Measurements from ENCODE around the gene MBD3. TPM values are rescaled to one million over a fixed set of nuclear protein-coding genes. Genes with fewer than 3 reads are reported as not detected.

MBD3 gene
- total RNA-seq, 4 donors from 2014 or later = 71.1 to 100 (median 78.3) TPM

GRCh38 chr19:1587872-1588271 lies 4.8 kb downstream of the MBD3 start:
- TF ChIP-seq CTCF (IDR thresholded peaks at IDR 0.05) = no peak
- ATAC-seq (ENCODE audit: low FRiP score) = no peak
- DNase-seq (ENCODE audit: low spot score) = no peak

DNA sequence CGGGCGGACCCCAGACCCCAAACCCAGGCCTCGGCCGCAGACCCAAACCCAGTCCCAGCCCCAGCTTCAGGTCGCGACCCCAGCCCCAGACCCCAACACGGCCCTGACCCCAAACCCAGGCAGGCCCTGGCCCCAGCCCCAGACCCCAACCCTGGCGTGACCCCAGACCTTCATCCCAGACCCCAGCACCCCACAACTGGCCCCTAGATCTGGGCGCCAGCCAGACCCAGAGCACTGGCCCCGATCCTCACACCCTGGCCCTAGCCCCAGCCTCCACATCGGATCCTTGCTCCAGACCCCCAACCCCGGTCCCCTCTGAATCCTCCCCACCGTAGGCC lies 7.5 kb downstream of the MBD3 start:
- TF ChIP-seq CTCF (IDR thresholded peaks at IDR 0.05) = no peak
- ATAC-seq (ENCODE audit: low FRiP score) = no peak
- DNase-seq (ENCODE audit: low spot score) = no peak

DNA sequence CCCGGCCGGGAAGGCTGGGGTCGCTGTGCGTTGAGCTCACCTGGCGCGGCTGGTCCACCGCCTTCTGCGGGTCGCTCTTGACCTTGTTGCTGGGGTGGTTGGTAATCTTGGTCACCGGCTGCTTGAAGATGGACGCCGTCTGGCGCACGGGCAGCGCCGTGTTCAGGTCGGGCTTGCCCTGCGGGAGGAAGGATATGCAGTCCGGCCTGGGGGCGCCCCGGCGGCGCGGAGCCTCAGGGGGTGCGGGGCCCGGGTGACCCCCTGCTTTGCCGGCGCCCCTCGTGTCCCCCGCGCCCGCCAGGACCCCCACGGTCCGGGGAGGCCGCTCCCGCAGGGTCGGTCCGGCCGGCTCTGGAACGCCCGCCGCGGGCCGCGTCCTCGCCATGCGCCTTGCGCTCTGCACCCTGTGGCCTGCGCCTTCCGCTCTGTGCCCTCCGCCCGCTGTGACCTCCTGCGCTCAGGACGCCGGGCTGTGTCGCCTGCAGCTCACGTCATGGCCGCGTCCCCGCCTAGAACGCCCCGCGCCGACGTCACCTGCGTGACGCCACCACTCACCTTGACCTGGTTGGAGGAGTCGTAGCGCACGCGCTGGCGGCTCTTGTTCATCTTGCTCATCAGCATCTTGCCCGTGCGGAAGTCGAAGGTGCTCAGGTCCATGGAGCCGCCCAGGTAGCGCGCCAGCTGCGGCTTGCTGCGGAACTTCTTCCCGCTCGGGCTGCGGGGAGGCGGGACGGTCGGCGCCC lies 8.0 kb downstream of the MBD3 start:
- DNase-seq (ENCODE audit: low spot score) (no peak), ATAC-seq (ENCODE audit: low FRiP score) (no peak)
- TF ChIP-seq CTCF (IDR thresholded peaks at IDR 0.05) = no peak

- DNase-seq (ENCODE audit: low spot score) = no peak
- no peak for ATAC-seq (ENCODE audit: low FRiP score)
- no peak for TF ChIP-seq CTCF (IDR thresholded peaks at IDR 0.05)
Observed at GRCh38 chr19:1582201-1582600, 10.5 kb downstream of the MBD3 start.

DNA sequence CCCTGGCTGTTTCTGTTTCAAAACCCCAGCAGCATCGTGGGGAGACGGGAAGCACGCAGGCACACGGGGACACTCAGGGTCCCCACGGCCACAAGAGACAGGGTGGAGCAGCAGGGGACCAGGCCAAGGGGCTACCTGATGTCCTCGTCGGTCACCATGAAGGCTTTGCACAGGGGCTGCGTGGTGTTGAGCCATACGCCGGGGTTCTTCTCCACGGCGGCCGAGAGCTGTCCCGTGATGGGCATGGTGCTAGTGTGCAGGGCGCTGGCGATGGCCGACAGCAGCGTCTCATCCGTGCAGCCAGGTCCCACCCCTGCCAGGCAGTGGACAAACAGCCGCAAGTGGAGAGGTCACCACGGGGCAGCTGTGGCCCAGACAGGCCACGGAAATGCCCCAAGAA lies 11.7 kb downstream of the MBD3 start:
- ATAC-seq (ENCODE audit: low FRiP score) (no peak), DNase-seq (ENCODE audit: low spot score) (no peak)
- TF ChIP-seq CTCF (IDR thresholded peaks at IDR 0.05) = no peak

DNA sequence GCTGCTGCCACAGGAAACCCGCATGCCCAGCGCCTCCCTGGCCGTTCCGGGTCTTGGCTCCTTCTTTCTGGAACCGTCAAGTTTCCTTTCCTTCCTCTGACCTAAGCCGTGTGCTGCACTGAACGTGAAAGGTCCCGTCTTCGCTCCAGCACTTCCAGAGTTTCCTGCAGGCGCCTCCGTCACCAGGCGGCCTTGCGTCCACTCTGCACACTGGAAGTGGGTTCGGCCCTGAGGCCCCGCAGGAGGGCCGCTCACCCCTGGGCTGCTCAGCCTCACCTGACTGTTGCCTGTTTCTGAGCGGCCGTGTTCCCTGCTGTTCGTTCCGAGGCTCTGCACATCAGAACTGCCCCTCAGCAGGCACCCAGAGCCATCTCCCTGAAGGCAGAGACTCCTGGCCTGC lies 12.3 kb downstream of the MBD3 start:
- no peak for TF ChIP-seq CTCF (IDR thresholded peaks at IDR 0.05)
- ATAC-seq (ENCODE audit: low FRiP score) (no peak), DNase-seq (ENCODE audit: low spot score) (no peak)

DNA sequence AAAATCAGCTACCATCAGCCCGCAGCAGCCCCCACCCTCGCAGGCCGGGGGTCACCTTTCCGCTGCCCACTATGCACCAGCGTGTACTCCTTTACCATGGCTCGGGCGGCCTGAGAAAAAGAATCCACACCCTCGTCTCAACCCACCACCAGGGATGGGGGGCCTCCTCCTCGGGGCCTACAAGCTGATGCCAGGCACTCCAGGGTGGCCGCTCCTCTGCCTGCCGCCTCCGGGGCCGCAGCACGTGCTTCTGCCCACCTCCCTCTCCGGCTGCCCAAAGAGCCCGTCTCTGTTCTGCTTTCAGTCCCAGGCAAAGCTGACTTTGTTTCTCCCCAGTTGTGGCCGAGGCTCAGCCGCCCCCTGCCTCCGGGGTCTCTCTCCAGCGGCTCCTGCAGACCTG lies 13.4 kb downstream of the MBD3 start:
- DNase-seq (ENCODE audit: low spot score) = no peak
- TF ChIP-seq CTCF (IDR thresholded peaks at IDR 0.05) = no peak
- ATAC-seq (ENCODE audit: low FRiP score) = no peak

Measured in omental fat pad (tissue), 4 donors.